K562 (cell line): ENCODE results near the gene CTNNA3. TPM values are rescaled to one million over a fixed set of nuclear protein-coding genes. Genes with fewer than 3 reads are reported as not detected.

ENCODE experiments used
- ATAC-seq: fragments of 200-7000 bp; cut with Tn5 transposase; 3 replicates; pipeline ENCODE4 v1.9.1; 2020; ENCODE audit warnings: moderate library complexity
- BruUV-seq: library from RNA; stranded (reverse); fragments of 400-500 nt; replicated peaks from 2 replicates; lab custom pipeline; 2021; lab: Mats Ljungman, UMichigan
- CTCF ChIA-PET: fragments of 300-600 bp; formaldehyde crosslinking; extraction: SDS; loops from one replicate; lab custom pipeline; 2021; ENCODE audit warnings: low intra/inter-chr PET ratio; lab: Yijun Ruan, JAX
- POLR2A ChIA-PET: fragments of 300-600, 350-650 bp; sonication (Branson Sonifier 250); formaldehyde crosslinking; extraction: SDS; loops from one replicate; lab custom pipeline; 2021; ENCODE audit warnings: antibody characterized with exemption, inconsistent platforms; lab: Yijun Ruan, JAX
- DNase-seq, 4 experiments: peaks; one replicate each; pipeline versions ENCODE4 v3.0.0 to v3.0.0-alpha.2; 2011 to 2018; ENCODE audit warnings: low spot score in 3 of 4, mixed read lengths in 3 of 4; ENCODE audit errors: extremely low read depth in 1 of 4
- FAIRE-seq: peaks from 2 replicates; lab custom pipeline; 2011; peaks lifted over from hg19 to GRCh38; lab: Jason Lieb, UNC
- H2AFZ ChIP-seq: 2 replicates; pipeline ENCODE4 v1.6.0; 2011; ENCODE audit warnings: low read depth, low read length, control low read depth, inconsistent platforms
- H3K27ac ChIP-seq: fragments of 200-600 bp; 3 replicates; pipeline ENCODE4 v1.8.0; 2011; ENCODE audit warnings: low read depth, mild to moderate bottlenecking, control low read depth, inconsistent platforms, low read length, moderate library complexity, mixed read lengths; ENCODE audit errors: extremely low read depth
- H3K27me3 ChIP-seq, 2 experiments: fragments of 300-600 bp in 1 of 2; 2 replicates in 1 of 2; 3 replicates in 1 of 2; pipeline versions ENCODE4 v1.6.0 to v1.8.0; 2011; ENCODE audit warnings: inconsistent platforms in 2 of 2, low read length in 2 of 2, mild to moderate bottlenecking in 1 of 2, mixed read lengths in 1 of 2, moderate library complexity in 1 of 2; ENCODE audit not compliant: control insufficient read depth in 2 of 2, insufficient read depth in 2 of 2
- H3K36me3 ChIP-seq: fragments of 300-600 bp; 3 replicates; pipeline ENCODE4 v1.8.0; 2011; ENCODE audit warnings: mild to moderate bottlenecking, low read length, inconsistent platforms; ENCODE audit not compliant: control insufficient read depth, insufficient read depth
- H3K4me1 ChIP-seq, 2 experiments: fragments of 200-600 bp in 1 of 2; replicated peaks in 1 of 2; 2 replicates in 1 of 2; 3 replicates in 1 of 2; pipeline versions ENCODE4 v1.5.1 to v1.8.0; 2011; ENCODE audit warnings: inconsistent platforms in 2 of 2, low read length in 2 of 2, mild to moderate bottlenecking in 1 of 2, mixed read lengths in 1 of 2, moderate library complexity in 1 of 2; ENCODE audit not compliant: control insufficient read depth in 2 of 2, insufficient read depth in 2 of 2
- H3K4me2 ChIP-seq: 2 replicates; pipeline ENCODE4 v1.6.1; 2011; ENCODE audit warnings: low read length, control low read depth, inconsistent platforms, mixed read lengths; ENCODE audit not compliant: insufficient read depth
- H3K4me3 ChIP-seq: fragments of 200-600 bp; sonication (generic), shearing (Covaris generic); 2 replicates; pipeline ENCODE4 v1.5.1; 2016; ENCODE audit warnings: control low read depth, inconsistent platforms
- H3K79me2 ChIP-seq: fragments of 200-600 bp; 3 replicates; pipeline ENCODE4 v1.8.0; 2011; ENCODE audit warnings: low read length, inconsistent platforms; ENCODE audit not compliant: control insufficient read depth, insufficient read depth
- H3K9ac ChIP-seq, 2 experiments: 2 replicates each; pipeline versions ENCODE4 v1.6.0 to v1.6.1; 2011; ENCODE audit warnings: low read depth in 2 of 2, low read length in 2 of 2, control low read depth in 1 of 2, inconsistent platforms in 1 of 2, mild to moderate bottlenecking in 1 of 2, mixed read lengths in 1 of 2; ENCODE audit not compliant: insufficient read depth in 1 of 2
- H3K9me1 ChIP-seq: one replicate; pipeline ENCODE4 v1.6.0; 2011; ENCODE audit warnings: inconsistent platforms, mild to moderate bottlenecking, low read length, moderate library complexity; ENCODE audit not compliant: control insufficient read depth, insufficient read depth
- H3K9me3 ChIP-seq: replicated peaks from 2 replicates; pipeline ENCODE4 v1.5.1; 2011; ENCODE audit warnings: low read depth, low read length, inconsistent platforms; ENCODE audit not compliant: control insufficient read depth, insufficient read depth
- H4K20me1 ChIP-seq: replicated peaks from 2 replicates; pipeline ENCODE4 v1.6.1; 2011; ENCODE audit warnings: low read length, inconsistent platforms, mixed read lengths; ENCODE audit not compliant: control insufficient read depth, insufficient read depth
- EP300 ChIP-seq: IDR thresholded peaks from 2 replicates; pipeline ENCODE4 v1.6.1; 2012; ENCODE audit warnings: low read length, improper control_type of control experiment
- FOXP4 ChIP-seq: sonication (generic); formaldehyde crosslinking; IDR thresholded peaks from 2 replicates; pipeline ENCODE4 v1.8.0; 2022; ENCODE audit warnings: mild to moderate bottlenecking, missing genetic modification reagents, borderline replicate concordance
- GTF2F1 ChIP-seq: IDR thresholded peaks from 2 replicates; pipeline ENCODE4 v1.6.1; 2011; ENCODE audit warnings: low read depth, low read length, improper control_type of control experiment
- MEF2D ChIP-seq: conservative IDR thresholded peaks from 2 replicates; pipeline ENCODE4 v1.6.1; 2016; ENCODE audit warnings: low read depth, missing genetic modification characterization, missing compliant biosample characterization
- MITF ChIP-seq: IDR thresholded peaks from 2 replicates; pipeline ENCODE4 v1.6.1; 2014; ENCODE audit warnings: antibody characterized with exemption
- PURB ChIP-seq: sonication (generic); formaldehyde crosslinking; IDR thresholded peaks from 2 replicates; pipeline ENCODE4 v1.9.0; 2021; ENCODE audit warnings: low read depth, mild to moderate bottlenecking, missing genetic modification reagents
- SOX6 ChIP-seq: fragments of 450-650 bp; IDR thresholded peaks from 2 replicates; pipeline ENCODE4 v1.6.1; 2014; ENCODE audit warnings: mild to moderate bottlenecking
- TSC22D4 ChIP-seq: fragments of 450-650 bp; IDR thresholded peaks from 2 replicates; pipeline ENCODE4 v1.6.1; 2016; ENCODE audit warnings: missing genetic modification characterization, missing biosample characterization, control low read depth
- ZFP36 ChIP-seq: fragments of 150-350 bp; IDR thresholded peaks from 2 replicates; pipeline ENCODE4 v1.6.1; 2018; ENCODE audit warnings: low read length, low read depth; ENCODE audit not compliant: partially characterized antibody
- ZNF197 ChIP-seq: fragments of 200-800 bp; sonication (Bioruptor generic); IDR thresholded peaks from 2 replicates; pipeline ENCODE4 v1.6.1; 2016; ENCODE audit warnings: low read depth, missing genetic modification characterization, missing compliant biosample characterization
- ZNF766 ChIP-seq: fragments of 200-800 bp; sonication (Bioruptor generic); conservative IDR thresholded peaks from 2 replicates; pipeline ENCODE4 v1.6.1; 2016; ENCODE audit warnings: missing genetic modification characterization, missing compliant biosample characterization
- WGBS: fragments of 100-300 bp; shearing (Covaris generic); methylation state at CpG from one replicate; pipeline ENCODE4 v1.1.6; 2016; ENCODE audit warnings: low coverage, mixed read lengths; ENCODE audit not compliant: insufficient coverage; ENCODE audit errors: missing lambda C conversion rate; 5-methylcytosine and 5-hydroxymethylcytosine counted together
- in situ Hi-C: fragments of 300-500 bp; cut with MboI; formaldehyde crosslinking; loops from 4 replicates; pipeline ENCODE4 v1.15.0; 2018; ENCODE audit warnings: inconsistent platforms, mixed read lengths
- intact Hi-C: fragments of 100-400 bp; cut with micrococcal nuclease; formaldehyde crosslinking; loops from 2 replicates; pipeline ENCODE4 v1.14.2; 2022
- polyA plus RNA-seq, 8 experiments: library from polyadenylated mRNA; depleted of rRNA in 4 of 8; stranded (reverse) in 5 of 8; unstranded in 3 of 8; fragments of >200 nt; fragmentation: Nextera tagmentation in 2 of 8; fragmentation: Illumina TruSeq in 1 of 8; extraction: Ambion mirVana in 2 of 8; extraction: Trizol in 1 of 8; gene quantifications; 2 replicates each; pipeline versions ENCODE4 v1.2.1 to v1.2.3, GENCODE V29; 2011 to 2014; ENCODE audit warnings: inconsistent platforms in 1 of 8, missing spikeins in 1 of 8
- total RNA-seq, 7 experiments: library from RNA; depleted of rRNA in 6 of 7; stranded (reverse); fragments of >200 nt in 6 of 7; fragmentation: Illumina TruSeq in 2 of 7; extraction: Trizol in 2 of 7; gene quantifications; 2 replicates each; pipeline versions ENCODE4 v1.2.1 to v1.2.3, GENCODE V29; 2011 to 2021; ENCODE audit warnings: low replicate concordance in 1 of 7
- TF ChIP-seq, protein P1 (sequence below), 2 experiments: fragments of 450-650 bp; conservative IDR thresholded peaks; 2 replicates each; pipeline ENCODE4 v1.6.1; 2017; ENCODE audit warnings: mild to moderate bottlenecking in 2 of 2, moderate library complexity in 2 of 2

CTNNA3 gene
- total and polyA plus RNA-seq, 9 of the 15 experiments (the other 6 are each of a cell fraction or from before 2014, with no cell fraction given): 0.04 TPM; not detected in 8

GRCh38 chr10:67386260-67386659, 309.7 kb downstream of the CTNNA3 start:
- CTCF ChIA-PET: no interaction called here
- in situ Hi-C loops (no loop called here), intact Hi-C loops (no loop called here)
- TF ChIP-seq PURB (no peak), EP300 (no peak), SOX6 (no peak)
- TF ChIP-seq, protein P1, sequence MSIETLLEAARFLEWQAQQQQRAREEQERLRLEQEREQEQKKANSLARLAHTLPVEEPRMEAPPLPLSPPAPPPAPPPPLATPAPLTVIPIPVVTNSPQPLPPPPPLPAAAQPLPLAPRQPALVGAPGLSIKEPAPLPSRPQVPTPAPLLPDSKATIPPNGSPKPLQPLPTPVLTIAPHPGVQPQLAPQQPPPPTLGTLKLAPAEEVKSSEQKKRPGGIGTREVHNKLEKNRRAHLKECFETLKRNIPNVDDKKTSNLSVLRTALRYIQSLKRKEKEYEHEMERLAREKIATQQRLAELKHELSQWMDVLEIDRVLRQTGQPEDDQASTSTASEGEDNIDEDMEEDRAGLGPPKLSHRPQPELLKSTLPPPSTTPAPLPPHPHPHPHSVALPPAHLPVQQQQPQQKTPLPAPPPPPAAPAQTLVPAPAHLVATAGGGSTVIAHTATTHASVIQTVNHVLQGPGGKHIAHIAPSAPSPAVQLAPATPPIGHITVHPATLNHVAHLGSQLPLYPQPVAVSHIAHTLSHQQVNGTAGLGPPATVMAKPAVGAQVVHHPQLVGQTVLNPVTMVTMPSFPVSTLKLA (conservative IDR thresholded peaks at IDR 0.05): no peak
- 0% methylated on average over 3 of the region's 3 CpGs for WGBS
- H3K4me3 ChIP-seq: no peak overlapping the region
- POLR2A ChIA-PET: no interaction called here
- no peaks in the 10 kb centered on the region for H3K36me3 ChIP-seq
- H3K4me2 ChIP-seq: no peak overlapping the region
- H3K79me2 ChIP-seq: no peaks in the 10 kb centered on the region
- no peaks in the 10 kb centered on the region for H3K27me3 ChIP-seq
- FAIRE-seq: no peak
- H4K20me1 ChIP-seq: no peaks in the 10 kb centered on the region
- no peak overlapping the region for H2AFZ ChIP-seq
- BruUV-seq: no TSS peak
- H3K9me1 ChIP-seq: no peaks in the 10 kb centered on the region
- H3K9ac ChIP-seq: no peak overlapping the region
- no peaks in the 10 kb centered on the region for H3K4me1 ChIP-seq
- no peak for ATAC-seq
- no peak for DNase-seq
- no peak overlapping the region for H3K27ac ChIP-seq
- H3K9me3 ChIP-seq: no peaks in the 10 kb centered on the region

- no peaks in the 10 kb centered on the region for H3K9me3 ChIP-seq
- no peaks in the 10 kb centered on the region for H3K4me1 ChIP-seq
- no peak overlapping the region for H3K27ac ChIP-seq
- H4K20me1 ChIP-seq: no peaks in the 10 kb centered on the region
- WGBS: 4% methylated on average over 2 of the region's 2 CpGs
- no peak overlapping the region for H3K9ac ChIP-seq
- no peaks in the 10 kb centered on the region for H3K9me1 ChIP-seq
- no peak overlapping the region for H2AFZ ChIP-seq
- H3K4me2 ChIP-seq: no peak overlapping the region
- H3K27me3 ChIP-seq: no peaks in the 10 kb centered on the region
- no peaks in the 10 kb centered on the region for H3K36me3 ChIP-seq
- no TSS peak for BruUV-seq
- POLR2A ChIA-PET: no interaction called here
- no peak for DNase-seq
- no peak for ATAC-seq
- H3K4me3 ChIP-seq: no peak overlapping the region
- CTCF ChIA-PET: no interaction called here
- intact Hi-C loops (no loop called here), in situ Hi-C loops (no loop called here)
- no peak for FAIRE-seq
- H3K79me2 ChIP-seq: no peaks in the 10 kb centered on the region
- TF ChIP-seq MITF: no peak
- no peak for TF ChIP-seq FOXP4
- TF ChIP-seq ZNF197 (CRISPR knock-in tag): no peak
- TF ChIP-seq GTF2F1: no peak
- no peak for TF ChIP-seq ZNF766
- no peak for TF ChIP-seq ZFP36
- no peak for TF ChIP-seq MEF2D
- no peak for TF ChIP-seq TSC22D4
These were observed 310.4 kb downstream of the CTNNA3 start for GRCh38 chr10:67385566-67385965.
